H1 (cell line): ENCODE results near the gene SESN1. TPM values are rescaled to one million over a fixed set of nuclear protein-coding genes. Genes with fewer than 3 reads are reported as not detected.
A peak's percentile ranks its signal among the peaks of the same experiment; 100 is the strongest.

Experiments used
- BACH1 ChIP-seq: IDR thresholded peaks from 2 replicates; pipeline ENCODE4 v1.6.1; 2012; ENCODE audit warnings: low read length, improper control_type of control experiment
- CBX8 ChIP-seq: fragments of 300-800, 300-1000 bp; sonication (generic); IDR thresholded peaks from 2 replicates; pipeline ENCODE4 v1.7.1; 2016; ENCODE audit warnings: low read depth, low read length, borderline replicate concordance
- CEBPB ChIP-seq: IDR thresholded peaks from 2 replicates; pipeline ENCODE4 v1.6.1; 2012; ENCODE audit warnings: low read depth, low read length
- GTF2F1 ChIP-seq: IDR thresholded peaks from 2 replicates; pipeline ENCODE4 v1.6.1; 2012; ENCODE audit warnings: low read depth, low read length, improper control_type of control experiment, borderline replicate concordance
- JUN ChIP-seq: IDR thresholded peaks from 2 replicates; pipeline ENCODE4 v1.6.1; 2011; ENCODE audit warnings: low read depth, mild to moderate bottlenecking, improper control_type of control experiment, low read length
- NANOG ChIP-seq: IDR thresholded peaks from 2 replicates; pipeline ENCODE4 v1.6.1; 2011; ENCODE audit warnings: low read length, low read depth, mild to moderate bottlenecking, inconsistent platforms; ENCODE audit not compliant: insufficient read depth, poor library complexity, severe bottlenecking
- NRF1 ChIP-seq: IDR thresholded peaks from 2 replicates; pipeline ENCODE4 v1.6.1; 2011; ENCODE audit warnings: mild to moderate bottlenecking, low read depth, low read length, improper control_type of control experiment
- POU5F1 ChIP-seq: IDR thresholded peaks from 2 replicates; pipeline ENCODE4 v1.6.1; 2011; ENCODE audit warnings: low read depth, mild to moderate bottlenecking, low read length, moderate library complexity
- RAD21 ChIP-seq, 2 experiments: IDR thresholded peaks in 1 of 2; conservative IDR thresholded peaks in 1 of 2; 2 replicates each; pipeline ENCODE4 v1.6.1; 2011; ENCODE audit warnings: low read depth in 2 of 2, low read length in 2 of 2, improper control_type of control experiment in 1 of 2, inconsistent platforms in 1 of 2, mild to moderate bottlenecking in 1 of 2, moderate library complexity in 1 of 2
- RXRA ChIP-seq: IDR thresholded peaks from 2 replicates; pipeline ENCODE4 v1.6.1; 2011; ENCODE audit warnings: low read depth, mild to moderate bottlenecking, low read length, moderate library complexity; ENCODE audit not compliant: insufficient read depth
- SIX5 ChIP-seq: IDR thresholded peaks from 2 replicates; pipeline ENCODE4 v1.6.1; 2011; ENCODE audit warnings: mild to moderate bottlenecking, low read depth, low read length
- TCF12 ChIP-seq: IDR thresholded peaks from 2 replicates; pipeline ENCODE4 v1.6.1; 2011; ENCODE audit warnings: low read depth, mild to moderate bottlenecking, low read length
- YY1 ChIP-seq: IDR thresholded peaks from 2 replicates; pipeline ENCODE4 v1.6.1; 2011; ENCODE audit warnings: low read depth, mild to moderate bottlenecking, low read length
- polyA plus RNA-seq, 7 experiments: library from polyadenylated mRNA; depleted of rRNA in 3 of 7; stranded (reverse) in 5 of 7; unstranded in 2 of 7; fragments of >200 nt in 5 of 7; fragments of 200-250 nt in 2 of 7; gene quantifications; 1 replicate in 5 of 7; 2 replicates in 1 of 7; 4 replicates in 1 of 7; pipeline versions ENCODE4 v1.2.1 to v1.2.3, GENCODE V29; 2011 to 2013; ENCODE audit warnings: missing spikeins in 2 of 7, mixed read lengths in 2 of 7
- total RNA-seq: library from RNA; stranded (reverse); fragmentation: NEBNext Ultra II Directional; extraction: Animal tissue kit (Norgen Biotek cat#: 25700); gene quantifications from 2 replicates; pipeline ENCODE4 v1.2.1, GENCODE V29; 2021
- TF ChIP-seq, protein P1 (sequence below): IDR thresholded peaks from 2 replicates; pipeline ENCODE4 v1.6.1; 2012; ENCODE audit warnings: low read length, inconsistent platforms

Gene SESN1
- total and polyA plus RNA-seq, 2 of the 8 experiments (the other 6 are each of a cell fraction or from before 2014, with no cell fraction given): 12.8 to 15.6 TPM

DNA sequence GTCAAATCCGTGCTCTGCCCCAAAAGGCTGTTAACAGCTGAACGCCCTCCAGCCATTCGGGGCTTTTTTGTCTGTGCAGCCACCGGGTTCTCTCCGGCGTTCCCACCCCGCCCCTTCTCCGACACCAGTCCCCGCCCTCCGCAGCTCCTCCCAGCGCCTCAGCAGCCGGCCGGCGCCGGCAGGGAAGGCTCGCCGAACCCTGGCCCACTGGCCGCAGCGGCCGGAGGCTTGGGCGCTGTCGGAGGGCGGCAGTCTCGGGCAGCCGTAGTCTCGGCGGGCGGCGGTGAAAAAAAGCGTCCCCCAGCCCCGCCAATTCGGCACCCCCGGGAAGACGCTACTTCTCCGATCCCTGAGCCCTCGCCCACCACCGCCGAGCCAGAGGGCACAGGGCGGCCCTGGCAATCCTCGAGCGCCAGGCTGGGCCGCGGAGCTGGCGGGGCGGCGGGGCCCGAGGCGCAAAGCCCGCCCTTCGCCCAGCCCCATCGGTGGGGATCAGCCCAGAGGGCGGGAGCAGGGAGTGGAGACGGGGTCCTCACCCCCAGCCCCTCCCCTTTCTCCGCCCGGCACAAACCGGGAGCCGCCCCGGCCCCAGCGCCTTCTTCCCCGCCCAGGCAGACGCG, at the start of gene SESN1 (continued):
- no peak; a peak in 1 of 4 replicates for TF ChIP-seq RAD21 (IDR thresholded peaks at IDR 0.05 in 1 of 2, conservative IDR thresholded peaks at IDR 0.05 in 1 of 2; ENCODE audit: low read depth in 2 of 2, low read length in 2 of 2)
- TF ChIP-seq YY1: no peak
- TF ChIP-seq SIX5: no peak
- no peak for TF ChIP-seq CEBPB
- no peak for TF ChIP-seq NANOG
- TF ChIP-seq CBX8: no peak
- no peak for TF ChIP-seq POU5F1
- no peak for TF ChIP-seq JUN
- TF ChIP-seq NRF1: no peak
- no peak for TF ChIP-seq BACH1
- TF ChIP-seq TCF12: no peak
- no peak for TF ChIP-seq RXRA
- TF ChIP-seq, protein P1, sequence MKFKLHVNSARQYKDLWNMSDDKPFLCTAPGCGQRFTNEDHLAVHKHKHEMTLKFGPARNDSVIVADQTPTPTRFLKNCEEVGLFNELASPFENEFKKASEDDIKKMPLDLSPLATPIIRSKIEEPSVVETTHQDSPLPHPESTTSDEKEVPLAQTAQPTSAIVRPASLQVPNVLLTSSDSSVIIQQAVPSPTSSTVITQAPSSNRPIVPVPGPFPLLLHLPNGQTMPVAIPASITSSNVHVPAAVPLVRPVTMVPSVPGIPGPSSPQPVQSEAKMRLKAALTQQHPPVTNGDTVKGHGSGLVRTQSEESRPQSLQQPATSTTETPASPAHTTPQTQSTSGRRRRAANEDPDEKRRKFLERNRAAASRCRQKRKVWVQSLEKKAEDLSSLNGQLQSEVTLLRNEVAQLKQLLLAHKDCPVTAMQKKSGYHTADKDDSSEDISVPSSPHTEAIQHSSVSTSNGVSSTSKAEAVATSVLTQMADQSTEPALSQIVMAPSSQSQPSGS: 0 out of 2 replicates have a peak, but pooled peaks have one; percentile 12
- no peak for TF ChIP-seq GTF2F1
